Measurements from ENCODE around the gene PITPNC1.

PITPNC1 gene

GRCh38 chr17:67440277-67441051, 63.4 kb downstream of the PITPNC1 start:
- H3K4me3 ChIP-seq (ENCODE audit: low read depth, low read length): no peak overlapping the region
- no peak for DNase-seq (ENCODE audit: low read depth)
- TF ChIP-seq, protein P1, sequence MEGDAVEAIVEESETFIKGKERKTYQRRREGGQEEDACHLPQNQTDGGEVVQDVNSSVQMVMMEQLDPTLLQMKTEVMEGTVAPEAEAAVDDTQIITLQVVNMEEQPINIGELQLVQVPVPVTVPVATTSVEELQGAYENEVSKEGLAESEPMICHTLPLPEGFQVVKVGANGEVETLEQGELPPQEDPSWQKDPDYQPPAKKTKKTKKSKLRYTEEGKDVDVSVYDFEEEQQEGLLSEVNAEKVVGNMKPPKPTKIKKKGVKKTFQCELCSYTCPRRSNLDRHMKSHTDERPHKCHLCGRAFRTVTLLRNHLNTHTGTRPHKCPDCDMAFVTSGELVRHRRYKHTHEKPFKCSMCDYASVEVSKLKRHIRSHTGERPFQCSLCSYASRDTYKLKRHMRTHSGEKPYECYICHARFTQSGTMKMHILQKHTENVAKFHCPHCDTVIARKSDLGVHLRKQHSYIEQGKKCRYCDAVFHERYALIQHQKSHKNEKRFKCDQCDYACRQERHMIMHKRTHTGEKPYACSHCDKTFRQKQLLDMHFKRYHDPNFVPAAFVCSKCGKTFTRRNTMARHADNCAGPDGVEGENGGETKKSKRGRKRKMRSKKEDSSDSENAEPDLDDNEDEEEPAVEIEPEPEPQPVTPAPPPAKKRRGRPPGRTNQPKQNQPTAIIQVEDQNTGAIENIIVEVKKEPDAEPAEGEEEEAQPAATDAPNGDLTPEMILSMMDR (IDR thresholded peaks at IDR 0.05; ENCODE audit: low read depth, low read length, missing control alignments): no peak

DNA sequence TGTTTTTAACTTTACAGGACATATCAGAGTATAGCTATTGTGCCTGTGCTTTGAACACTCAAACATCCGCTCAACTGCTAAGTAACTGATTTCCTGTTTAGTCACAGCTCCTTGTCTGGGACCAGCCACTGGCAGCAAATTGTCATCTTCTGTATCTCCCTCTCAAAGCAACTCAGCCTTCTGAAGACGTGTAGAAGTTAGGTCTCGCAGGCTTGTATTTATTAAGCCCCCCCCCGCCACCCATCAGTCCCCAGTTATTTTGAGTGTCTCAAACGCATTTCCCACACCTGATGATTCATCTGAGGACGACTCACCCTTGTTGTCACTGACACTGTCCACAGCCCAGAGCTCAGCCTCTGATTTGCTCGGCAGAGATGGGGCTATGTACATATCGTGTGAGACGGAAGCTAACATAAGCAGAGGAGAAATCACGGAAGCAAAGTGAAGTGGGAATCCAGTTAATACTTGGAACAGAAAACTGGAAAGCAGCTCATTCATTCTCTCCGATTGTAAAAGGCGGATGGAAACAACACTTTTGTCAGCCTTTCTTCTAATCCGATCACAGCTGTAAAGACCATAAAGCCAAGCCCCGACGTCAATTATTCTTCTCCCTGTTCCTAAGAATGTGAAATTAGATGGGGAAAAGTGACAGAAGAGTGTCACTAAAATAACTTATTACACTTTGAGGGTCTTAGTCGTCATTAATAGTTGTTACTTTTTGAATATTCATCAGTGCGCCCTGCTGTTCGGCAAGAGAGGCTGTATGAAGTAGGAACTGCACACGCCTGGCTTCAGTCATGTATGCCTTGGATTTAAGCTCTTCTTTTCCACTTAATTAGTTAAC, 64.2 kb downstream of the PITPNC1 start:
- DNase-seq (ENCODE audit: low read depth): no peak
- H3K4me3 ChIP-seq (ENCODE audit: low read depth, low read length): no peak overlapping the region
- TF ChIP-seq, protein P1 (IDR thresholded peaks at IDR 0.05; ENCODE audit: low read depth, low read length, missing control alignments): no peak

DNA sequence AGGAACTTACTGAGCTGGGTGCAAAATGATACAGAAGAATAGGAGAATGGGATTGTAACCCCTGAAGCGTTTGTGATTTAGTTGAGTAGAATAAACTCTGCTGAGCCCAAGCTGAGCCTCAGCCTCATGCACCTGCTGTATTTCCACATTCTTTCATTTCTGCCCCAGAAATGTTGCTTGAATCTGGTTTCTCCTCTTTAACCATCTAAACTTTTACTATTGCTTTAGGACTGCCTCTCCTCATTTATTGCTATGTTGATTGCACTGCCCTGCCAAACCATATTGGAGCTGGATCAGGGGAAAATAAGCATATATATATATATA, 64.8 kb downstream of the PITPNC1 start:
- DNase-seq (ENCODE audit: low read depth): no peak
- H3K4me3 ChIP-seq (ENCODE audit: low read depth, low read length): no peak overlapping the region

GRCh38 chr17:67442787-67443624, 65.9 kb downstream of the PITPNC1 start:
- TF ChIP-seq, protein P1 (IDR thresholded peaks at IDR 0.05; ENCODE audit: low read depth, low read length, missing control alignments): no peak
- no peak for DNase-seq (ENCODE audit: low read depth)
- H3K4me3 ChIP-seq (ENCODE audit: low read depth, low read length): no peak overlapping the region

More for the DNA sequence above, 64.8 kb downstream of the PITPNC1 start:
- TF ChIP-seq, protein P1 (IDR thresholded peaks at IDR 0.05; ENCODE audit: low read depth, low read length, missing control alignments): no peak

- H3K4me3 ChIP-seq (ENCODE audit: low read depth, low read length): no peak overlapping the region
- TF ChIP-seq, protein P1 (IDR thresholded peaks at IDR 0.05; ENCODE audit: low read depth, low read length, missing control alignments): no peak
- no peak for DNase-seq (ENCODE audit: low read depth)
Observed at GRCh38 chr17:67443931-67444595, 67.0 kb downstream of the PITPNC1 start.

- no peak overlapping the region for H3K4me3 ChIP-seq (ENCODE audit: low read depth, low read length)
- TF ChIP-seq, protein P1 (IDR thresholded peaks at IDR 0.05; ENCODE audit: low read depth, low read length, missing control alignments): no peak
Observed at GRCh38 chr17:67448449-67448848, 71.4 kb downstream of the PITPNC1 start.

More at GRCh38 chr17:67448449-67448848, 71.4 kb downstream of the PITPNC1 start:
- DNase-seq (ENCODE audit: low read depth): no peak

Data from GM12864 (cell line).